ENCODE results near the gene TOP3A. TPM values are rescaled to one million over a fixed set of nuclear protein-coding genes. Genes with fewer than 3 reads are reported as not detected.

Gene TOP3A
- total and polyA plus RNA-seq, 2 experiments from 2014 or later: 21.7 to 76.7 TPM

- TF ChIP-seq POLR2AphosphoS5 (IDR thresholded peaks at IDR 0.05; ENCODE audit: low read depth) (no peak), REST (IDR thresholded peaks at IDR 0.05; ENCODE audit: unreplicated experiment) (no peak), JUNB (IDR thresholded peaks at IDR 0.05; ENCODE audit: unreplicated experiment) (no peak)
Measured at GRCh38 chr17:18322522-18322921, 7.7 kb upstream of the TOP3A start (continued).

- H4K20me1 ChIP-seq (replicated peaks; ENCODE audit: insufficient read depth): peaks cover 6% of the 10 kb centered on the region
- H3K9me3 Mint-ChIP-seq: peaks cover 4% of the 10 kb centered on the region; the same call in 1 of the 3 replicates
- no peak overlapping the region for H3K4me2 ChIP-seq
- peaks cover 22% of the 10 kb centered on the region for H3K4me1 Mint-ChIP-seq
- no peaks in the 10 kb centered on the region for H3K27me3 ChIP-seq (ENCODE audit: insufficient read depth)
- no peaks in the 10 kb centered on the region; the same call in 1 of the 2 replicates for H3K4me1 ChIP-seq (ENCODE audit: insufficient read depth)
- H3K4me3 Mint-ChIP-seq: no peak overlapping the region
- DNase-seq (ENCODE audit: low spot score) (peak; percentile 66), ATAC-seq (peak; percentile 62)
- H3K27ac Mint-ChIP-seq: no peak overlapping the region
- H3K36me3 ChIP-seq (ENCODE audit: insufficient read depth): no peaks in the 10 kb centered on the region
- TF ChIP-seq REST (IDR thresholded peaks at IDR 0.05; ENCODE audit: unreplicated experiment) (no peak), ETS1 (IDR thresholded peaks at IDR 0.05) (no peak), CTCF (conservative IDR thresholded peaks at IDR 0.05; ENCODE audit: low read depth in 2 of 2) (peak; percentile 55 to 64)
- no peaks in the 10 kb centered on the region for H3K9me2 ChIP-seq (ENCODE audit: insufficient read depth)
- H2AFZ ChIP-seq: no peak overlapping the region
- H3K36me3 Mint-ChIP-seq (ENCODE audit: low read depth): peaks cover 48% of the 10 kb centered on the region
- no peak overlapping the region for H3K4me3 ChIP-seq
- H3K27me3 Mint-ChIP-seq (ENCODE audit: insufficient read depth, low read depth, poor library complexity): peaks cover 13% of the 10 kb centered on the region
- 0 out of 2 replicates have a peak, but pooled peaks cover 6% of the 10 kb centered on the region for H3F3A ChIP-seq (replicated peaks; ENCODE audit: low read depth)
- H3K27ac ChIP-seq (ENCODE audit: low read depth): no peak overlapping the region
- H3K79me2 ChIP-seq (replicated peaks; ENCODE audit: insufficient read depth): peaks cover 41% of the 10 kb centered on the region
Measured at GRCh38 chr17:18321309-18321708, 6.5 kb upstream of the TOP3A start.

Measured in GM23338 (cell line).